Measurements from ENCODE around the gene FIGN.

GRCh38 chr2:163553601-163554000 lies 182.2 kb downstream of the FIGN start:
- no peak for TF ChIP-seq POLR2A (IDR thresholded peaks at IDR 0.05; ENCODE audit: low read depth, low read length)
- no peak for TF ChIP-seq TAF1 (IDR thresholded peaks at IDR 0.05; ENCODE audit: borderline replicate concordance, low read depth, low read length)

All from GM12892 (cell line).